Panc1 (cell line): ENCODE data around the gene IL34.

Experiments
- CTCF ChIP-seq: fragments of 450-650 bp; IDR thresholded peaks from 2 replicates; pipeline ENCODE4 v1.5.1; 2017; ENCODE audit warnings: mild to moderate bottlenecking
- POLR2AphosphoS5 ChIP-seq: IDR thresholded peaks from 2 replicates; pipeline ENCODE4 v1.6.1; 2012; ENCODE audit warnings: mild to moderate bottlenecking, low read depth, low read length, moderate library complexity
- SIN3A ChIP-seq: IDR thresholded peaks from 2 replicates; pipeline ENCODE4 v1.6.1; 2012; ENCODE audit warnings: low read depth, mild to moderate bottlenecking, low read length, moderate library complexity, borderline replicate concordance; ENCODE audit not compliant: insufficient read depth
- TCF7L2 ChIP-seq: IDR thresholded peaks from 2 replicates; pipeline ENCODE4 v1.6.1; 2011; ENCODE audit warnings: mild to moderate bottlenecking, low read depth, low read length, inconsistent platforms

- TF ChIP-seq CTCF (no peak), SIN3A (no peak), TCF7L2 (no peak), POLR2AphosphoS5 (no peak)
Measured at GRCh38 chr16:70657956-70658355, 11.6 kb downstream of the IL34 start.
